Measurements from ENCODE around the gene IL10. TPM values are rescaled to one million over a fixed set of nuclear protein-coding genes. Genes with fewer than 3 reads are reported as not detected.
A peak's percentile ranks its signal among the peaks of the same experiment; 100 is the strongest.

The IL10 gene
- total RNA-seq, 2 experiments from 2014 or later, result not detected

- no peak for DNase-seq (ENCODE audit: low spot score)
- Histone ChIP-seq H4K20me1 (ENCODE audit: insufficient read depth, low read length) (no peaks in the 10 kb centered on the region), H3K9me3 (ENCODE audit: low read length) (no peaks in the 10 kb centered on the region), H3K9me2 (ENCODE audit: insufficient read depth, low read length) (no peaks in the 10 kb centered on the region), H3K36me3 (ENCODE audit: insufficient read depth, low read length) (no peaks in the 10 kb centered on the region), H3K4me3 (ENCODE audit: low read depth, low read length, poor library complexity, severe bottlenecking) (no peak overlapping the region), H3K4me2 (ENCODE audit: low read length) (no peak overlapping the region), H3K4me1 (ENCODE audit: insufficient read depth, low read length, poor library complexity, severe bottlenecking) (peaks cover 10% of the 10 kb centered on the region), H3K27ac (ENCODE audit: low read depth, low read length, poor library complexity, severe bottlenecking) (no peak overlapping the region), H2AFZ (ENCODE audit: low read length) (no peak overlapping the region), H3K79me2 (ENCODE audit: insufficient read depth, low read depth, low read length) (no peaks in the 10 kb centered on the region)
- TF ChIP-seq CTCF (conservative IDR thresholded peaks at IDR 0.05; ENCODE audit: low read length) (peak; percentile 30; the same call in 1 of the 2 replicates), EZH2phosphoT487 (IDR thresholded peaks at IDR 0.05; ENCODE audit: borderline replicate concordance, low read depth, low read length) (no peak)
- ChIA-PET CTCF (ENCODE audit: unreplicated experiment) (no interaction called here), POLR2A (no interaction called here)
- intact Hi-C loops (cut with micrococcal nuclease; ENCODE audit: unreplicated experiment), result no loop called here
- BruUV-seq (replicated peaks), result no TSS peak
Observed at GRCh38 chr1:206801467-206801866, 29.2 kb upstream of the IL10 start.

- no peaks in the 10 kb centered on the region for H4K20me1 ChIP-seq (ENCODE audit: insufficient read depth, low read length)
Observed at GRCh38 chr1:206800891-206801290, 28.6 kb upstream of the IL10 start.

GRCh38 chr1:206800411-206800810 is 28.1 kb upstream of the IL10 start:
- Histone ChIP-seq H3K27ac (ENCODE audit: low read depth, low read length, poor library complexity, severe bottlenecking) (no peak overlapping the region), H3K79me2 (ENCODE audit: insufficient read depth, low read depth, low read length) (no peaks in the 10 kb centered on the region), H4K20me1 (ENCODE audit: insufficient read depth, low read length) (no peaks in the 10 kb centered on the region), H3K36me3 (ENCODE audit: insufficient read depth, low read length) (no peaks in the 10 kb centered on the region), H3K9me3 (ENCODE audit: low read length) (no peaks in the 10 kb centered on the region), H3K4me3 (ENCODE audit: low read depth, low read length, poor library complexity, severe bottlenecking) (no peak overlapping the region), H3K4me2 (ENCODE audit: low read length) (no peak overlapping the region), H2AFZ (ENCODE audit: low read length) (no peak overlapping the region), H3K9me2 (ENCODE audit: insufficient read depth, low read length) (no peaks in the 10 kb centered on the region), H3K4me1 (ENCODE audit: insufficient read depth, low read length, poor library complexity, severe bottlenecking) (peaks cover 10% of the 10 kb centered on the region)
- DNase-seq (ENCODE audit: low spot score), result no peak
- TF ChIP-seq EZH2phosphoT487 (IDR thresholded peaks at IDR 0.05; ENCODE audit: borderline replicate concordance, low read depth, low read length) (no peak), CTCF (conservative IDR thresholded peaks at IDR 0.05; ENCODE audit: low read length) (no peak)
- CTCF ChIA-PET (ENCODE audit: unreplicated experiment), result no interaction called here
- intact Hi-C loops (cut with micrococcal nuclease; ENCODE audit: unreplicated experiment), result no loop called here
- no TSS peak for BruUV-seq (replicated peaks)
- POLR2A ChIA-PET, result no interaction called here

More at GRCh38 chr1:206800891-206801290, 28.6 kb upstream of the IL10 start:
- DNase-seq (ENCODE audit: low spot score), result no peak
- H3K4me1 ChIP-seq (ENCODE audit: insufficient read depth, low read length, poor library complexity, severe bottlenecking), result peaks cover 10% of the 10 kb centered on the region
- intact Hi-C loops (cut with micrococcal nuclease; ENCODE audit: unreplicated experiment), result no loop called here
- no peaks in the 10 kb centered on the region for H3K9me2 ChIP-seq (ENCODE audit: insufficient read depth, low read length)
- TF ChIP-seq CTCF (conservative IDR thresholded peaks at IDR 0.05; ENCODE audit: low read length) (no peak), EZH2phosphoT487 (IDR thresholded peaks at IDR 0.05; ENCODE audit: borderline replicate concordance, low read depth, low read length) (no peak)
- H3K36me3 ChIP-seq (ENCODE audit: insufficient read depth, low read length), result no peaks in the 10 kb centered on the region
- H2AFZ ChIP-seq (ENCODE audit: low read length), result no peak overlapping the region
- ChIA-PET CTCF (ENCODE audit: unreplicated experiment) (no interaction called here), POLR2A (no interaction called here)
- no peaks in the 10 kb centered on the region for H3K9me3 ChIP-seq (ENCODE audit: low read length)
- no peaks in the 10 kb centered on the region for H3K79me2 ChIP-seq (ENCODE audit: insufficient read depth, low read depth, low read length)
- H3K27ac ChIP-seq (ENCODE audit: low read depth, low read length, poor library complexity, severe bottlenecking), result no peak overlapping the region
- H3K4me2 ChIP-seq (ENCODE audit: low read length), result no peak overlapping the region
- H3K4me3 ChIP-seq (ENCODE audit: low read depth, low read length, poor library complexity, severe bottlenecking), result no peak overlapping the region
- BruUV-seq (replicated peaks), result no TSS peak
